Endothelial cell (in vitro differentiated cells): ENCODE measurements around the gene PCDHA1. TPM values are rescaled to one million over a fixed set of nuclear protein-coding genes. Genes with fewer than 3 reads are reported as not detected.

Experiments
- DNase-seq: peaks from one replicate; pipeline ENCODE4 v3.0.0; 2021; ENCODE audit warnings: low spot score
- H3K27ac Mint-ChIP-seq: one replicate; pipeline ENCODE4 v1.8.0; 2021; ENCODE audit warnings: mixed read lengths, inconsistent platforms; ENCODE audit not compliant: unreplicated experiment
- H3K27me3 Mint-ChIP-seq: one replicate; pipeline ENCODE4 v1.8.0; 2021; ENCODE audit warnings: mild to moderate bottlenecking, moderate library complexity, mixed read lengths, inconsistent platforms; ENCODE audit not compliant: unreplicated experiment
- H3K36me3 Mint-ChIP-seq: one replicate; pipeline ENCODE4 v1.8.0; 2021; ENCODE audit warnings: mild to moderate bottlenecking, low read depth, mixed read lengths, inconsistent platforms; ENCODE audit not compliant: unreplicated experiment
- H3K4me1 Mint-ChIP-seq: one replicate; pipeline ENCODE4 v1.8.0; 2021; ENCODE audit warnings: mild to moderate bottlenecking, mixed read lengths, inconsistent platforms; ENCODE audit not compliant: unreplicated experiment
- H3K4me3 Mint-ChIP-seq: one replicate; pipeline ENCODE4 v1.8.0; 2021; ENCODE audit warnings: mild to moderate bottlenecking, mixed read lengths, inconsistent platforms; ENCODE audit not compliant: unreplicated experiment
- H3K9me3 Mint-ChIP-seq: one replicate; pipeline ENCODE4 v1.8.0; 2021; ENCODE audit warnings: mixed read lengths, inconsistent platforms; ENCODE audit not compliant: unreplicated experiment
- long read RNA-seq: library from polyadenylated mRNA; unstranded; transcript quantifications from one replicate; pipeline ENCODE4 v2.0.0, GENCODE V29; 2020; ENCODE audit not compliant: unreplicated experiment
- total RNA-seq: library from RNA; stranded (reverse); fragmentation: NEBNext Ultra II Directional; extraction: Animal tissue kit (Norgen Biotek cat#: 25700); gene quantifications from one replicate; pipeline ENCODE4 v1.2.1, GENCODE V29; 2021; ENCODE audit not compliant: unreplicated experiment
- TF ChIP-seq, protein P1 (sequence below): fragments of 200-600 bp; sonication (generic); IDR thresholded peaks from one replicate; pipeline ENCODE4 v1.5.0; 2021; ENCODE audit warnings: antibody characterized with exemption; ENCODE audit not compliant: unreplicated experiment

Gene PCDHA1
- 0.13 TPM for total RNA-seq
- long read RNA-seq, result 0 reads

DNA sequence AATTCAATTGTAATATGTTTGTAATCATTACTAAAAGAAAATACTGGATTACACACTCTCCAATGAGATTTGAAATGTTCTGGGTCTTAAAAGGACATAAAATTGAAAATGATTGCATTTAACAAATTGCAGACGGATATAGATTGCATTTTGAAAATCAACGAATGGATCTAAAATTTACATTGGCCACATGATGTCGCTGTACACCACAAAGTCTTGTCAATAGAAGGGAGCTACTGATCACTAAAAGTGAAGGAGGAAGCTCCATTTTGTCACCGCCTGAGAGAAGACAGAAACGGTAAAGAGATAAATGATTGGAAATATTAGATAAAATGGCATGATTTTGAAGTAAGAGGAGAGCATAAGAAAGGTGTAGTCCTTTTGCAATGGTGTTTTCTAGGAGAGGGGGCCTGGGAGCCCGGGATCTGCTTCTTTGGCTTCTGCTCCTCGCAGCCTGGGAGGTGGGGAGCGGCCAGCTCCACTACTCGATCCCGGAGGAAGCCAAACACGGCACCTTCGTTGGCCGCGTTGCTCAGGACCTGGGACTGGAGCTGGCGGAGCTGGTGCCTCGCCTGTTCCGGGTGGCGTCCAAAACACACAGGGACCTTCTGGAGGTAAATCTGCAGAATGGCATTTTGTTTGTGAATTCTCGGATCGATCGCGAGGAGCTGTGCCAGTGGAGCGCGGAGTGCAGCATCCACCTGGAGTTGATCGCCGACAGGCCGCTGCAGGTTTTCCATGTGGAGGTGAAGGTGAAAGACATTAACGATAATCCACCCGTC lies at the start of gene PCDHA1:
TSS of gene PCDHA1 (plus strand) at position 236 of the 782 bp plus-strand sequence.
- Mint-ChIP-seq H3K4me1 (no peaks in the 10 kb centered on the region), H3K4me3 (no peak within 1 kb of the TSS), H3K9me3 (peaks cover 28% of the 10 kb centered on the region), H3K36me3 (peaks cover 22% of the 10 kb centered on the region), H3K27me3 (no peaks in the 10 kb centered on the region), H3K27ac (no peak within 1 kb of the TSS)
- DNase-seq, result no peak
- TF ChIP-seq, protein P1, sequence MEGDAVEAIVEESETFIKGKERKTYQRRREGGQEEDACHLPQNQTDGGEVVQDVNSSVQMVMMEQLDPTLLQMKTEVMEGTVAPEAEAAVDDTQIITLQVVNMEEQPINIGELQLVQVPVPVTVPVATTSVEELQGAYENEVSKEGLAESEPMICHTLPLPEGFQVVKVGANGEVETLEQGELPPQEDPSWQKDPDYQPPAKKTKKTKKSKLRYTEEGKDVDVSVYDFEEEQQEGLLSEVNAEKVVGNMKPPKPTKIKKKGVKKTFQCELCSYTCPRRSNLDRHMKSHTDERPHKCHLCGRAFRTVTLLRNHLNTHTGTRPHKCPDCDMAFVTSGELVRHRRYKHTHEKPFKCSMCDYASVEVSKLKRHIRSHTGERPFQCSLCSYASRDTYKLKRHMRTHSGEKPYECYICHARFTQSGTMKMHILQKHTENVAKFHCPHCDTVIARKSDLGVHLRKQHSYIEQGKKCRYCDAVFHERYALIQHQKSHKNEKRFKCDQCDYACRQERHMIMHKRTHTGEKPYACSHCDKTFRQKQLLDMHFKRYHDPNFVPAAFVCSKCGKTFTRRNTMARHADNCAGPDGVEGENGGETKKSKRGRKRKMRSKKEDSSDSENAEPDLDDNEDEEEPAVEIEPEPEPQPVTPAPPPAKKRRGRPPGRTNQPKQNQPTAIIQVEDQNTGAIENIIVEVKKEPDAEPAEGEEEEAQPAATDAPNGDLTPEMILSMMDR, result no peak

- H3K4me1 Mint-ChIP-seq, result no peaks in the 10 kb centered on the region
- H3K27me3 Mint-ChIP-seq, result no peaks in the 10 kb centered on the region
- no peaks in the 10 kb centered on the region for H3K9me3 Mint-ChIP-seq
- no peak for DNase-seq
- no peak overlapping the region for H3K27ac Mint-ChIP-seq
- no peak overlapping the region for H3K4me3 Mint-ChIP-seq
- no peaks in the 10 kb centered on the region for H3K36me3 Mint-ChIP-seq
- TF ChIP-seq, protein P1, result no peak
Measured at GRCh38 chr5:140737486-140737885, 48.5 kb upstream of the PCDHA1 start.

GRCh38 chr5:140741967-140742366 lies 44.0 kb upstream of the PCDHA1 start:
- Mint-ChIP-seq H3K9me3 (no peaks in the 10 kb centered on the region), H3K27me3 (peaks cover 2% of the 10 kb centered on the region), H3K36me3 (peaks cover 4% of the 10 kb centered on the region), H3K4me3 (no peak overlapping the region), H3K27ac (no peak overlapping the region), H3K4me1 (no peaks in the 10 kb centered on the region)
- no peak for DNase-seq
- TF ChIP-seq, protein P1, result no peak

- no peak for DNase-seq
- TF ChIP-seq, protein P1, result no peak
- Mint-ChIP-seq H3K4me1 (no peaks in the 10 kb centered on the region), H3K27me3 (peaks cover 2% of the 10 kb centered on the region), H3K9me3 (peaks cover 15% of the 10 kb centered on the region), H3K4me3 (no peak overlapping the region), H3K27ac (no peak overlapping the region), H3K36me3 (no peaks in the 10 kb centered on the region)
Measured at GRCh38 chr5:140753561-140753960, 32.4 kb upstream of the PCDHA1 start.

GRCh38 chr5:140764177-140764973 lies 21.6 kb upstream of the PCDHA1 start:
- no peaks in the 10 kb centered on the region for H3K27me3 Mint-ChIP-seq
- no peak overlapping the region for H3K4me3 Mint-ChIP-seq
- H3K9me3 Mint-ChIP-seq, result peaks cover 37% of the 10 kb centered on the region
- H3K36me3 Mint-ChIP-seq, result peaks cover 4% of the 10 kb centered on the region
- DNase-seq, result no peak
- no peak overlapping the region for H3K27ac Mint-ChIP-seq
- no peaks in the 10 kb centered on the region for H3K4me1 Mint-ChIP-seq
- TF ChIP-seq, protein P1, result no peak
